H9 (cell line): ENCODE measurements around the gene SPTBN1. TPM values are rescaled to one million over a fixed set of nuclear protein-coding genes. Genes with fewer than 3 reads are reported as not detected.

ENCODE experiments used
- DNase-seq: peaks from one replicate; pipeline ENCODE4 v3.0.0-alpha.2; 2017
- H2AFZ ChIP-seq: one replicate; pipeline ENCODE4 v1.6.1; 2013; ENCODE audit warnings: mild to moderate bottlenecking, low read length, control low read depth, moderate library complexity
- H2AK5ac ChIP-seq: 2 replicates; pipeline ENCODE4 v1.6.1; 2013; ENCODE audit warnings: low read length, control low read depth, mixed read lengths; ENCODE audit not compliant: insufficient read length
- H2BK120ac ChIP-seq: one replicate; pipeline ENCODE4 v1.6.1; 2013; ENCODE audit warnings: low read depth, mild to moderate bottlenecking, low read length, control low read depth, inconsistent platforms; ENCODE audit not compliant: poor library complexity, severe bottlenecking
- H2BK12ac ChIP-seq: 2 replicates; pipeline ENCODE4 v1.6.1; 2013; ENCODE audit warnings: low read length, control low read depth, mixed read lengths, low read depth; ENCODE audit not compliant: insufficient read length
- H2BK15ac ChIP-seq: 2 replicates; pipeline ENCODE4 v1.6.1; 2013; ENCODE audit warnings: low read depth, low read length, control low read depth
- H2BK20ac ChIP-seq: one replicate; pipeline ENCODE4 v1.6.1; 2013; ENCODE audit warnings: low read depth, mild to moderate bottlenecking, low read length, control low read depth, inconsistent platforms; ENCODE audit not compliant: poor library complexity, severe bottlenecking
- H2BK5ac ChIP-seq: 2 replicates; pipeline ENCODE4 v1.6.1; 2013; ENCODE audit warnings: low read length, control low read depth, mixed read lengths; ENCODE audit not compliant: insufficient read length
- H3K14ac ChIP-seq: 2 replicates; pipeline ENCODE4 v1.6.1; 2013; ENCODE audit warnings: low read length, control low read depth; ENCODE audit not compliant: insufficient read depth
- H3K18ac ChIP-seq: 2 replicates; pipeline ENCODE4 v1.6.1; 2013; ENCODE audit warnings: low read depth, mild to moderate bottlenecking, mixed read lengths, low read length, control low read depth; ENCODE audit not compliant: insufficient read length
- H3K23ac ChIP-seq: 2 replicates; pipeline ENCODE4 v1.6.1; 2013; ENCODE audit warnings: low read length, control low read depth, mixed read lengths, low read depth; ENCODE audit not compliant: insufficient read length
- H3K23me2 ChIP-seq: 2 replicates; pipeline ENCODE4 v1.6.1; 2013; ENCODE audit warnings: low read depth, mild to moderate bottlenecking, mixed read lengths, low read length, control low read depth; ENCODE audit not compliant: insufficient read length, poor library complexity, severe bottlenecking
- H3K27ac ChIP-seq: 2 replicates; pipeline ENCODE4 v1.5.1; 2013; ENCODE audit warnings: low read length, control low read depth, mixed read lengths, low read depth; ENCODE audit not compliant: insufficient read length
- H3K27me3 ChIP-seq: 2 replicates; pipeline ENCODE4 v1.6.1; 2013; ENCODE audit warnings: low read length, control low read depth, inconsistent platforms; ENCODE audit not compliant: insufficient read depth
- H3K4ac ChIP-seq: 2 replicates; pipeline ENCODE4 v1.6.1; 2013; ENCODE audit warnings: low read depth, mild to moderate bottlenecking, control low read depth, inconsistent platforms, low read length, moderate library complexity
- H3K4me1 ChIP-seq: 2 replicates; pipeline ENCODE4 v1.6.1; 2013; ENCODE audit warnings: low read length, control low read depth, inconsistent platforms; ENCODE audit not compliant: insufficient read depth
- H3K4me2 ChIP-seq: 2 replicates; pipeline ENCODE4 v1.6.1; 2013; ENCODE audit warnings: low read length, control low read depth, mixed read lengths; ENCODE audit not compliant: insufficient read length, insufficient read depth
- H3K56ac ChIP-seq: 2 replicates; pipeline ENCODE4 v1.6.1; 2013; ENCODE audit warnings: low read depth, mild to moderate bottlenecking, mixed read lengths, low read length, control low read depth; ENCODE audit not compliant: insufficient read length
- H3K79me1 ChIP-seq: 2 replicates; pipeline ENCODE4 v1.6.1; 2013; ENCODE audit warnings: low read depth, mild to moderate bottlenecking, moderate library complexity, low read length, control low read depth, inconsistent platforms; ENCODE audit not compliant: insufficient read depth, poor library complexity, severe bottlenecking
- H3K79me2 ChIP-seq: 2 replicates; pipeline ENCODE4 v1.6.1; 2013; ENCODE audit warnings: low read length, control low read depth, inconsistent platforms; ENCODE audit not compliant: insufficient read depth
- H3K9ac ChIP-seq: 2 replicates; pipeline ENCODE4 v1.6.1; 2013; ENCODE audit warnings: low read length, control low read depth, mixed read lengths; ENCODE audit not compliant: insufficient read length; ENCODE audit errors: extremely low read depth
- H3K9me3 ChIP-seq: one replicate; pipeline ENCODE4 v1.6.1; 2013; ENCODE audit warnings: low read depth, low read length, inconsistent platforms; ENCODE audit not compliant: control insufficient read depth
- H3T11ph ChIP-seq: one replicate; pipeline ENCODE4 v1.6.1; 2013; ENCODE audit warnings: mild to moderate bottlenecking, low read length, control low read depth, inconsistent platforms
- H4K20me1 ChIP-seq: one replicate; pipeline ENCODE4 v1.6.1; 2013; ENCODE audit not compliant: control insufficient read depth, insufficient read length, insufficient read depth
- H4K5ac ChIP-seq: 2 replicates; pipeline ENCODE4 v1.6.1; 2013; ENCODE audit warnings: low read depth, mild to moderate bottlenecking, mixed read lengths, low read length, control low read depth; ENCODE audit not compliant: insufficient read length
- H4K8ac ChIP-seq: replicated peaks from 2 replicates; pipeline ENCODE4 v1.6.1; 2013; ENCODE audit warnings: low read length, control low read depth, mixed read lengths, low read depth; ENCODE audit not compliant: insufficient read length
- H4K91ac ChIP-seq: 2 replicates; pipeline ENCODE4 v1.6.1; 2013; ENCODE audit warnings: low read depth, mild to moderate bottlenecking, moderate library complexity, mixed read lengths, low read length, control low read depth; ENCODE audit not compliant: insufficient read length
- H3K27ac Mint-ChIP-seq, 3 experiments: 2 replicates in 2 of 3; 3 replicates in 1 of 3; pipeline ENCODE4 v1.8.0; 2020 to 2021; ENCODE audit warnings: mixed read lengths in 3 of 3, mild to moderate bottlenecking in 1 of 3, moderate library complexity in 1 of 3
- H3K27me3 Mint-ChIP-seq: 2 replicates; pipeline ENCODE4 v1.8.0; 2021; ENCODE audit warnings: low read depth, mild to moderate bottlenecking, moderate library complexity, mixed read lengths
- H3K36me3 Mint-ChIP-seq, 3 experiments: 2 replicates in 2 of 3; 3 replicates in 1 of 3; pipeline ENCODE4 v1.8.0; 2020 to 2021; ENCODE audit warnings: low read depth in 3 of 3, mixed read lengths in 3 of 3; ENCODE audit not compliant: insufficient read depth in 1 of 3
- H3K4me1 Mint-ChIP-seq, 2 experiments: 2 replicates each; pipeline ENCODE4 v1.8.0; 2020; ENCODE audit warnings: mixed read lengths in 2 of 2
- H3K4me3 Mint-ChIP-seq, 2 experiments: 2 replicates in 1 of 2; 3 replicates in 1 of 2; pipeline ENCODE4 v1.8.0; 2020 to 2021; ENCODE audit warnings: mild to moderate bottlenecking in 2 of 2, mixed read lengths in 2 of 2, moderate library complexity in 1 of 2
- H3K9me3 Mint-ChIP-seq, 2 experiments: 2 replicates in 1 of 2; 3 replicates in 1 of 2; pipeline ENCODE4 v1.8.0; 2020; ENCODE audit warnings: mild to moderate bottlenecking in 2 of 2, mixed read lengths in 2 of 2, moderate library complexity in 1 of 2
- CTCF ChIP-seq: fragments of 200-600 bp; sonication (generic); conservative IDR thresholded peaks from 3 replicates; pipeline ENCODE4 v1.8.0; 2021; ENCODE audit warnings: antibody characterized with exemption, mild to moderate bottlenecking
- WGBS: extraction: QIAGEN DNeasy Blood & Tissue Kit; methylation state at CpG from one replicate; pipeline ENCODE4 v1.1.7; 2013; ENCODE audit warnings: missing lambda C conversion rate, low lambda C conversion rate, mixed read lengths; ENCODE audit not compliant: insufficient read length; ENCODE audit errors: extremely low coverage; 5-methylcytosine and 5-hydroxymethylcytosine counted together
- total RNA-seq: library from RNA; stranded (reverse); gene quantifications from 2 replicates; pipeline ENCODE4 v1.2.1, GENCODE V29; 2021

Gene SPTBN1
- total RNA-seq, 1 experiment from 2014 or later, result 164 TPM

GRCh38 chr2:54601339-54601738, 145.2 kb downstream of the SPTBN1 start:
- peaks cover 8% of the 10 kb centered on the region for H3K79me1 ChIP-seq
- no peak overlapping the region for H3K56ac ChIP-seq
- no peak overlapping the region for H3K4me2 ChIP-seq
- TF ChIP-seq CTCF, result no peak
- no peak overlapping the region for H2AFZ ChIP-seq
- H2BK20ac ChIP-seq, result no peak overlapping the region
- no peaks in the 10 kb centered on the region for H3K27me3 ChIP-seq
- H3K4ac ChIP-seq, result no peak overlapping the region
- no peak overlapping the region for H3T11ph ChIP-seq
- H3K4me1 Mint-ChIP-seq, result peaks cover 49 to 57% of the 10 kb centered on the region in 2 experiments
- H4K8ac ChIP-seq, result no peak overlapping the region
- no peak overlapping the region for H2AK5ac ChIP-seq
- no peak overlapping the region for H3K9ac ChIP-seq
- peaks cover 9% of the 10 kb centered on the region; the same call in 1 of the 2 replicates for H3K4me1 ChIP-seq
- no peak overlapping the region for H2BK15ac ChIP-seq
- no peak overlapping the region; a peak in 1 of 7 replicates for H3K27ac Mint-ChIP-seq
- H2BK5ac ChIP-seq, result no peak overlapping the region
- H2BK12ac ChIP-seq, result no peak overlapping the region
- H3K4me3 Mint-ChIP-seq, result no peak overlapping the region
- H4K5ac ChIP-seq, result no peak overlapping the region
- no peak overlapping the region for H3K18ac ChIP-seq
- H3K9me3 Mint-ChIP-seq, result no peaks in the 10 kb centered on the region
- peaks cover 25 to 39% (median 25%) of the 10 kb centered on the region in 3 experiments; a peak in 6 of 7 replicates for H3K36me3 Mint-ChIP-seq
- H4K20me1 ChIP-seq, result peaks cover 8% of the 10 kb centered on the region
- H3K27ac ChIP-seq, result no peak overlapping the region
- H3K79me2 ChIP-seq, result peaks cover 42% of the 10 kb centered on the region
- no CpG with 5 or more reads among the region's 2 CpGs for WGBS
- H2BK120ac ChIP-seq, result no peak overlapping the region
- no peak overlapping the region for H3K23ac ChIP-seq
- H3K23me2 ChIP-seq, result peaks cover 2% of the 10 kb centered on the region
- H3K27me3 Mint-ChIP-seq, result no peaks in the 10 kb centered on the region
- DNase-seq, result no peak
- no peak overlapping the region for H3K14ac ChIP-seq
- H3K9me3 ChIP-seq, result no peaks in the 10 kb centered on the region
- no peak overlapping the region for H4K91ac ChIP-seq
